ENCODE measurements around the gene MAML2. TPM values are rescaled to one million over a fixed set of nuclear protein-coding genes. Genes with fewer than 3 reads are reported as not detected.
A peak's percentile ranks its signal among the peaks of the same experiment; 100 is the strongest.

The MAML2 gene
- total RNA-seq, 2 experiments from 2014 or later = 23.9 to 37.1 TPM

- DNase-seq (no peak), ATAC-seq (no peak)
- intact Hi-C loops (cut with DNase I, micrococcal nuclease) = no loop called here
- ChIA-PET CTCF (interaction anchor here (0.7 to 1.2 kb wide), 2 partner anchors 21 to 54 kb away, joined by 3 read pairs; no protein-coding TSS in a partner anchor), POLR2A (no interaction called here)
- Mint-ChIP-seq H3K9me3 (ENCODE audit: low read depth) (no peaks in the 10 kb centered on the region), H3K4me1 (peaks cover 49% of the 10 kb centered on the region), H3K36me3 (ENCODE audit: low read depth) (peaks cover 21% of the 10 kb centered on the region), H3K27me3 (no peaks in the 10 kb centered on the region), H3K4me3 (no peak overlapping the region), H3K27ac (peak overlapping the region; percentile 6)
These were observed 239.3 kb downstream of the MAML2 start for GRCh38 chr11:96103721-96104120.

GRCh38 chr11:96103102-96103501, 239.9 kb downstream of the MAML2 start:
- Mint-ChIP-seq H3K36me3 (ENCODE audit: low read depth) (peaks cover 21% of the 10 kb centered on the region), H3K4me3 (no peak overlapping the region), H3K9me3 (ENCODE audit: low read depth) (no peaks in the 10 kb centered on the region), H3K27ac (no peak overlapping the region), H3K4me1 (peaks cover 53% of the 10 kb centered on the region), H3K27me3 (no peaks in the 10 kb centered on the region)
- intact Hi-C loops (cut with DNase I, micrococcal nuclease) = no loop called here
- ChIA-PET POLR2A (no interaction called here), CTCF (interaction anchor here (0.6 to 1.2 kb wide), 2 partner anchors 8 to 20 kb away, joined by 3 read pairs; no protein-coding TSS in a partner anchor)
- DNase-seq = no peak
- ATAC-seq = no peak

DNA sequence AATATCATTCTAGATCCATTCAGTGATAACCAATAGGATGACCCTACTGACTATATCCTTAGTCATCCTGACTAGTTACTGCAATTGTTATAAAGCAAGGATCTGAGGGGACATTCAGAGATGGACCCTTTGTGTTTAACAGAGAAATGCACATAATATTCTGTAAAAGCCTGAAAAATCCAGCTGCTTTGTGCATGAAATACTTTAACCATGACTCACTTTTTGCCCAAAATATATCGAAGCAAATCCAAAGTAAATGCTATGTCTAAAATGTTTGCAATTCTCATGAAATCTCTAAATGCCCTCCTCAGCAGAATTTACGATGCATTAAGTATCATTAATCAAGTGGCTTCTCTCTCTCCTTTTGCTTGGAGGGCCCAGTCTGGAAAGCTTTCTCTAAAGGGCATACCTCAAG, 240.3 kb downstream of the MAML2 start:
- intact Hi-C loops (cut with DNase I, micrococcal nuclease) = no loop called here
- ATAC-seq = no peak
- H3K36me3 Mint-ChIP-seq (ENCODE audit: low read depth) = peaks cover 21% of the 10 kb centered on the region
- DNase-seq = no peak
- H3K4me1 Mint-ChIP-seq = peaks cover 53% of the 10 kb centered on the region
- ChIA-PET CTCF (interaction anchor here (0.6 to 1.2 kb wide), 2 partner anchors 8 to 20 kb away, joined by 3 read pairs; no protein-coding TSS in a partner anchor), POLR2A (no interaction called here)
- H3K9me3 Mint-ChIP-seq (ENCODE audit: low read depth) = no peaks in the 10 kb centered on the region
- H3K4me3 Mint-ChIP-seq = no peak overlapping the region
- no peak overlapping the region for H3K27ac Mint-ChIP-seq
- H3K27me3 Mint-ChIP-seq = no peaks in the 10 kb centered on the region

GRCh38 chr11:96101146-96101545, 241.8 kb downstream of the MAML2 start:
- H3K9me3 Mint-ChIP-seq (ENCODE audit: low read depth) = no peaks in the 10 kb centered on the region
- no peak for DNase-seq
- intact Hi-C loops (cut with DNase I, micrococcal nuclease) = no loop called here
- POLR2A ChIA-PET = interaction anchor here (0.6 kb wide), 1 partner anchor 87 kb away, joined by 4 read pairs; no protein-coding TSS in a partner anchor
- peaks cover 51% of the 10 kb centered on the region for H3K4me1 Mint-ChIP-seq
- ATAC-seq = no peak
- peaks cover 24% of the 10 kb centered on the region for H3K36me3 Mint-ChIP-seq (ENCODE audit: low read depth)
- CTCF ChIA-PET = interaction anchor here (1.2 to 3.1 kb wide), 2 partner anchors 10 to 12 kb away, joined by 5 to 11 read pairs; no protein-coding TSS in a partner anchor
- H3K27ac Mint-ChIP-seq = no peak overlapping the region
- no peak overlapping the region for H3K4me3 Mint-ChIP-seq
- no peaks in the 10 kb centered on the region for H3K27me3 Mint-ChIP-seq

DNA sequence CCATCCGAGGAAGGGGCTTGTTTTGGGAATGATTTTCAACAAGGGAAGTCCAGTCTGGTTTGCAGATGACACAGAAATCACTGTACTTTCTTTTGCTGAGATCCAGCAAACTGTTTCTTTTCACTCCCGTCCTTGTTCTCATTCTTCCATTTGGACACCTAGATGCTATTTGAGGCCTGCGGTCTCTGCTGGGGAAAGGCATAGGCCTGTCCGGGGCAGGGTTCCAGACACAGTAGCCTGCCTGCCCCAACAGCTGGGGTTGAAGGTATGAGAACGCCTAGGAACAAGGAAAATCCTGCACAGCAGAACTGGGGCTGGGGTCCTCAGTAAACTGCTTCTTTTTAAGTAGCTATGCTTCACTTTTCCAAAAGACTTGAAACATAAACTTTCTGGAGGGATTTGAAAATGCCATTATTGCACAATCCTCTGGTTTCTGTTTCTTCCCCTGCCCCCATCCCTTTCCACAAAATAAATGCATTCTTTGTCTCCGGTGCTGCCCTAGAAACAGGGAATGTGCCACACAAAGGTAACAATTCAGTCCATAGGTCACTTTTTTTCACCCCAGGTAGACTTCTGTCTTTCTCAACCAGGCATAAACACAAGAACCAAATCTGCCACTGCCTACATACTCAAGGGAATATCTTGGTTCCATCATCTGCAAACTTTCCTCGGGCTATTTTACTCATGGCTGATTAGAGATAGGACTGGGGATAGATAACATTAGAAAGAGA, 244.3 kb downstream of the MAML2 start:
- Mint-ChIP-seq H3K27ac (no peak overlapping the region), H3K4me3 (no peak overlapping the region), H3K27me3 (no peaks in the 10 kb centered on the region), H3K36me3 (ENCODE audit: low read depth) (peaks cover 21% of the 10 kb centered on the region), H3K9me3 (ENCODE audit: low read depth) (no peaks in the 10 kb centered on the region), H3K4me1 (peaks cover 57% of the 10 kb centered on the region)
- ChIA-PET POLR2A (no interaction called here), CTCF (interaction anchor here (1.1 kb wide), 1 partner anchor 10 kb away, joined by 3 read pairs; no protein-coding TSS in a partner anchor)
- ATAC-seq (no peak), DNase-seq (no peak)
- intact Hi-C loops (cut with DNase I, micrococcal nuclease) = no loop called here

- POLR2A ChIA-PET = no interaction called here
- H3K4me3 Mint-ChIP-seq = no peak overlapping the region
- H3K36me3 Mint-ChIP-seq (ENCODE audit: low read depth) = peaks cover 19% of the 10 kb centered on the region
- H3K9me3 Mint-ChIP-seq (ENCODE audit: low read depth) = no peaks in the 10 kb centered on the region
- DNase-seq (no peak), ATAC-seq (no peak)
- CTCF ChIA-PET = no interaction called here
- no peaks in the 10 kb centered on the region for H3K27me3 Mint-ChIP-seq
- H3K4me1 Mint-ChIP-seq = peaks cover 52% of the 10 kb centered on the region
- peak overlapping the region; percentile 20 for H3K27ac Mint-ChIP-seq
- intact Hi-C loops (cut with DNase I, micrococcal nuclease) = no loop called here
These were observed 245.1 kb downstream of the MAML2 start for GRCh38 chr11:96097844-96098421.

DNA sequence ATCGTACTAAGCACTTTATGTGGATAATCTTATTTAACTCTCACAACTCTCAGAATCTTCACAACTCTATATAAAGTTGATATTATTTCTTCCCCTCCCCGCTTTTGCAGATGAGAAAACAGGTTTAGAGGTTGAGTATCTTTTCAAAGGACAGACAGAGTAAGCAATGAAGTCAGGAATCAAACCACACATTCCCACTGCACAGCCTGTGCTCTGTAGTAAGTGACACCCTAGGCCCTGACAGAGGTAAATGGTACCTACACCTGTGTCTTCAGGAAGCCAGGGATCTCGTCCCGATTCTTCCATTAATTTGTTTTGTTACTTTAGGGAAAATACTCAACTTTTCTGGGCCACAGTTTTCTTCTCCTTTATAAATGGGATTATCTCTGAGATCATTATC, 246.6 kb downstream of the MAML2 start:
- H3K4me3 Mint-ChIP-seq = no peak overlapping the region
- H3K27me3 Mint-ChIP-seq = no peaks in the 10 kb centered on the region
- POLR2A ChIA-PET = no interaction called here
- H3K36me3 Mint-ChIP-seq (ENCODE audit: low read depth) = peaks cover 28% of the 10 kb centered on the region
- intact Hi-C loops (cut with DNase I, micrococcal nuclease) = no loop called here
- no peak overlapping the region for H3K27ac Mint-ChIP-seq
- CTCF ChIA-PET = interaction anchor here (1.0 kb wide), 1 partner anchor 9 kb away, joined by 3 read pairs; no protein-coding TSS in a partner anchor
- no peak for ATAC-seq
- no peaks in the 10 kb centered on the region for H3K9me3 Mint-ChIP-seq (ENCODE audit: low read depth)
- no peak for DNase-seq
- H3K4me1 Mint-ChIP-seq = peaks cover 64% of the 10 kb centered on the region

DNA sequence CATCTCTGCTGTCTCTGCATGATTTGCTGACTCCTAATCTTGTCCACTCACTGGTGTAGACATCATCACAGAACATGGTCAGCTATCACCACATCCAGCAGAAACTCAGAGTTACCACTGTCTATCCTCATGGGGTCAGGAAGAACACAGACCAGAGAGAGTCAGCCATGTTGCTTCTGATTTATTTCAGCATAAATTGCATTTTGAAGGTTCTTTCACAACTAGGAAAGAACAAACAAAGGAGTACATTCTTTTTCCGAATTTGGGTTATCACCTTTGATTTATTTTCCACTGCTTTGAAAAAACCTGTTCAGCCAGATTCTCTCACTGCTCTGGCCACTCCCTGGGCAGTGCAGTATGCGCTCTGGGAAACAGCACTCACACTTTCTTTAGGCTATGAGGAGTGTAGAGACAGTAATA, 247.1 kb downstream of the MAML2 start:
- H3K27me3 Mint-ChIP-seq = no peaks in the 10 kb centered on the region
- ATAC-seq = no peak
- DNase-seq = no peak

DNA sequence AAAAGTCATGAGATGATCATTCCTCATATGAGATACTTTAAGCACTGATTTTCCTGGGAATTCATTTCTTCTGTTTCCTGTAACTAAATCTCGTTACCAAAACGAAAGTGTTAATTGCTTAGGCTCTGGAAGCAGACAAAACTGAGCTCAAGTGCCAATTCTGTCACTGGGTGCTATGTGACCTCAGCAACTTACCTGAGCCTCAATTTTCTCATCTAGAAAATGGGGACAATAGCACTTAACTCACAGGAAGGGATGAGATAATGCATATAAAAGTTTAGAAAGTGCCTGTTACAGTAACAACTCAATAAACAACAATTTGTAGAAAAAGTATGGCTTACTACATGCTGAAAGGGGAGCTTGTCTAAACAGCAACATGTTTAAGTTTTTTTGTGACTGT, 248.8 kb downstream of the MAML2 start:
- Mint-ChIP-seq H3K4me3 (no peak overlapping the region), H3K27me3 (no peaks in the 10 kb centered on the region), H3K4me1 (peaks cover 80% of the 10 kb centered on the region), H3K27ac (no peak overlapping the region), H3K36me3 (ENCODE audit: low read depth) (peaks cover 26% of the 10 kb centered on the region), H3K9me3 (ENCODE audit: low read depth) (no peaks in the 10 kb centered on the region)
- ATAC-seq = no peak
- intact Hi-C loops (cut with DNase I, micrococcal nuclease) = no loop called here
- ChIA-PET CTCF (no interaction called here), POLR2A (no interaction called here)
- DNase-seq = no peak

More for the DNA sequence above, 247.1 kb downstream of the MAML2 start:
- no peak overlapping the region for H3K27ac Mint-ChIP-seq
- H3K36me3 Mint-ChIP-seq (ENCODE audit: low read depth) = peaks cover 28% of the 10 kb centered on the region
- H3K9me3 Mint-ChIP-seq (ENCODE audit: low read depth) = no peaks in the 10 kb centered on the region
- ChIA-PET POLR2A (no interaction called here), CTCF (interaction anchor here (0.7 to 1.2 kb wide), 2 partner anchors 11 to 61 kb away, joined by 4 read pairs; no protein-coding TSS in a partner anchor)
- no peak overlapping the region for H3K4me3 Mint-ChIP-seq
- peaks cover 69% of the 10 kb centered on the region for H3K4me1 Mint-ChIP-seq
- intact Hi-C loops (cut with DNase I, micrococcal nuclease) = no loop called here

GRCh38 chr11:96092511-96092910, 250.5 kb downstream of the MAML2 start:
- peak overlapping the region; percentile 38 for H3K27ac Mint-ChIP-seq
- DNase-seq (no peak), ATAC-seq (no peak)
- intact Hi-C loops (cut with DNase I, micrococcal nuclease) = no loop called here
- H3K9me3 Mint-ChIP-seq (ENCODE audit: low read depth) = peaks cover under 1% of the 10 kb centered on the region
- peaks cover 40% of the 10 kb centered on the region for H3K36me3 Mint-ChIP-seq (ENCODE audit: low read depth)
- H3K4me3 Mint-ChIP-seq = no peak overlapping the region
- H3K27me3 Mint-ChIP-seq = no peaks in the 10 kb centered on the region
- peaks cover 81% of the 10 kb centered on the region for H3K4me1 Mint-ChIP-seq
- ChIA-PET CTCF (interaction anchor here (0.9 to 2.5 kb wide), 8 partner anchors 8 to 301 kb away, joined by 3 to 11 read pairs (median 4); no protein-coding TSS in a partner anchor), POLR2A (interaction anchor here (0.5 kb wide), 1 partner anchor 248 kb away, joined by 3 read pairs; no protein-coding TSS in a partner anchor)

DNA sequence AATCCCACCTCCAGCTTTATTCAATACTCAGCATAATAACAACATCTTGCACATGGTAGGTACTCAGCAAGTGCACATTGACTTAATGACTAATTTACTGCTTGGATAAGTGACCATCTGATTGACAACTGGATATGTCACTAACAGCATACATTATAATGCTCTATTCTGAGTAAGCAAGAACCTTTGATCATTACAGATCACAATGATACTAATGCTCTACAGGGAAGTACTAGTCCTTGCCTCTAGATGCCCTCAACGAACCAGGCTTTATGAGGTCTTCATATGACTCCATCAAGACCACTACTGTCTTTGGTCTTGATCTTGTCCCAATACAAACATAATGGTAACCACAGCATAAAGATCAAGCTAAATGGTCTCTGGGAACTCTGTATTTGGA, 251.5 kb downstream of the MAML2 start:
- POLR2A ChIA-PET = no interaction called here
- CTCF ChIA-PET = interaction anchor here (0.9 to 2.5 kb wide), 6 partner anchors 9 to 302 kb away, joined by 3 to 11 read pairs (median 4); no protein-coding TSS in a partner anchor
- H3K36me3 Mint-ChIP-seq (ENCODE audit: low read depth) = peaks cover 43% of the 10 kb centered on the region
- DNase-seq (no peak), ATAC-seq (peak; percentile 82)
- no peaks in the 10 kb centered on the region for H3K27me3 Mint-ChIP-seq
- H3K27ac Mint-ChIP-seq = no peak overlapping the region
- peaks cover 2% of the 10 kb centered on the region for H3K9me3 Mint-ChIP-seq (ENCODE audit: low read depth)
- no peak overlapping the region for H3K4me3 Mint-ChIP-seq
- H3K4me1 Mint-ChIP-seq = peaks cover 84% of the 10 kb centered on the region
- intact Hi-C loops (cut with DNase I, micrococcal nuclease) = no loop called here

All from activated CD4-positive, alpha-beta T cell treated with anti-CD3 and anti-CD28 coated beads for 36 hours (primary cell).